ENCODE data around the gene NAALADL2. TPM values are rescaled to one million over a fixed set of nuclear protein-coding genes. Genes with fewer than 3 reads are reported as not detected.

Gene NAALADL2
- total RNA-seq, 1 donor: 1.3 TPM

DNA sequence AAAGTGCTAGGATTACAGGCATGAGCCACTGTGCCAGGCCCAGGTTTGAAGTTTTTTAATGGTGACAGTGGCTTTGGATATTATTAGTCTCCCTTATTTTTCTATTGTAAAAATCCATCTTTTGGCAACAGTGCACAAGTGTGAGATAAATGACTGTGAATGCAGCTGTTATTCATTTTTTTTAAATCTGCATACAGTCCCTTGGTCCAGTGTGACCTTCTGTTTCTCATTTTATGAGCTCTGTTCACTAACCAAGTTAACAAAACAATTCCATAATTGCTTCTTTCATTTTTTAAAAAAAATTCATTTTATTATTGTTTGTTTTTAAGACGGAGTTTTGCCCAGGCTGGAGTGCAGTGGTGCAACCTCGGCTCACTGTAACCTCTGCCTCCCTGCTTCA lies 381.8 kb downstream of the NAALADL2 start:
- Histone ChIP-seq H3K4me1 (ENCODE audit: insufficient read depth, low read length) (no peaks in the 10 kb centered on the region), H3K9me3 (ENCODE audit: low read depth, low read length) (no peaks in the 10 kb centered on the region), H3K4me3 (ENCODE audit: low read length) (no peak overlapping the region), H3K27me3 (ENCODE audit: insufficient read depth, low read length) (no peaks in the 10 kb centered on the region)

DNA sequence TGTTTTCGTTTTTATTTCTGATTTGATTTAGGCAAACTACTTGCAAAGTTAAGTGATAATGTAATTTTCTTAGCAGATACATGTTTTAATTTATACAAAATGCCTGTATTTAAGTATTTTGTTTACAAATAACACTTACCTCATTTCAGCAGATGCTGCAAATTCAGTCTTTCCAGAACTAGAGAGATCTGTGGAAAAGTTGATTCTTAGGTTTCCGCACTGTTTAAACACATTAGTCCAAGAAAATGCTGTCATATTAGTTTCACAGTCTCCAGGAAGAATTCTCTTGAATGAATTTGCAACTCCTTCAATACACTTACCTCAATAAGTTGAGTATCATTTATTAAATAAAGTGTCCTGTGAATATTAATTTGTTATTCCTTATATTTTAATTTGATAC lies 383.1 kb downstream of the NAALADL2 start:
- Histone ChIP-seq H3K27me3 (ENCODE audit: insufficient read depth, low read length) (no peaks in the 10 kb centered on the region), H3K4me3 (ENCODE audit: low read length) (no peak overlapping the region), H3K4me1 (ENCODE audit: insufficient read depth, low read length) (no peaks in the 10 kb centered on the region), H3K9me3 (ENCODE audit: low read depth, low read length) (no peaks in the 10 kb centered on the region)

DNA sequence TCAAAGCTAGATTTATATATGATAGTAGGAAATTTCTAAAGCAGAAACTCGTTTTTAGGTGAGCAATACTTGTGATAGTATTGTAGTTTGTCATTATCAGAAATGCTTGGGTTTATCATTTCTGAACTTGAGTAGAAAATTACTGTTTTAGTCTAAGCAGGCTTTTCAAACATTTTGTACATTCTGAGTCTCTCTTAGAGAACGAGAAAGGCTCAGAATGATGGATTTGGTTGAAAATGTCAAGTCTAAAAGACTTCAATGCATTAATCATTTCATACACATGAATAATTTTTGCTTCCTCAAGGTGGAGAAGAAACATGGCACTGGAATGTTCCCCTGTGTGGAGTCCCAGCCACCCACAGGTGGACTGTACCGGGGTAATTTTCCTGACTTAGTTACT lies 387.1 kb downstream of the NAALADL2 start:
- H3K9me3 ChIP-seq (ENCODE audit: low read depth, low read length): no peaks in the 10 kb centered on the region
- no peak overlapping the region for H3K4me3 ChIP-seq (ENCODE audit: low read length)
- no peaks in the 10 kb centered on the region for H3K4me1 ChIP-seq (ENCODE audit: insufficient read depth, low read length)
- no peaks in the 10 kb centered on the region for H3K27me3 ChIP-seq (ENCODE audit: insufficient read depth, low read length)

DNA sequence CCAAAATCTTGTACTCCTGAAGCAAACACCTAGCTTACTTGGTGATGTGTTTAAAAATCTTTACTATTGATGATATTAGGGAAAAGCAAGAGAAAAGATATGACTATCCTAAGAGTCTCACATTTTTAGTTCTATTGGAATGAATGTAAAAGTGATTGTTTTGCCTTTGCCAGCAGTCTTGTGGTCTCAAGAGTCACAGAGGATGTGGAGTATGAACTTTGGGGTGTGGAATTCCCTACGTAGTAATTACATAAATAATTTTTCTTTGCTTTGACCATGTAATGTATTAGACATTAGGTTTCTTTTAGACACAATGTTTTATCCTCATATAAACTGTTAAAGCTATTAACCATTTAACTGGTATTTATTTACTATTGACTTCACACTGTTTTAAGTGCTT lies 387.6 kb downstream of the NAALADL2 start:
- no peaks in the 10 kb centered on the region for H3K9me3 ChIP-seq (ENCODE audit: low read depth, low read length)
- no peak overlapping the region for H3K4me3 ChIP-seq (ENCODE audit: low read length)
- no peaks in the 10 kb centered on the region for H3K27me3 ChIP-seq (ENCODE audit: insufficient read depth, low read length)

GRCh38 chr3:175247629-175248028 lies 388.5 kb downstream of the NAALADL2 start:
- H3K4me3 ChIP-seq (ENCODE audit: low read length): no peak overlapping the region
- no peaks in the 10 kb centered on the region for H3K4me1 ChIP-seq (ENCODE audit: insufficient read depth, low read length)
- H3K9me3 ChIP-seq (ENCODE audit: low read depth, low read length): no peaks in the 10 kb centered on the region
- H3K27me3 ChIP-seq (ENCODE audit: insufficient read depth, low read length): no peaks in the 10 kb centered on the region

More for the DNA sequence above, 387.6 kb downstream of the NAALADL2 start:
- no peaks in the 10 kb centered on the region for H3K4me1 ChIP-seq (ENCODE audit: insufficient read depth, low read length)

DNA sequence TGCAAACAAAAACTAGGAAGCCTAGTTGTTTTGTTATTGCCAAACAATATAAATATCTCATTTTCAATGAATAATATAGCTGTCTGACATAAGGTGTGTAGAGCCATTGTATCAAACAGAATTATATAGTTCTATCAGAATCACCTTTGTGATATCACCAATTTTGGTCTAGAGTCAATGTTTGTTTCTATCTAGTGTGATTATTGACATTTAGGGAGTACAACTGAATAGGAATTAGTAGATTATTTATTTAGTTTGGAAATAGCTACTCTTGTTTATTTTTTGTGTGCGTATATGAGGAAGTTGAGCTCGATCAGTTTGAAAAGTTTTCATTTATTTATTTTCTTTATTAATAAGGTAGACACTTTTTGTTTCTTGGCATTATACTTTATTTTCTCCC lies 389.7 kb downstream of the NAALADL2 start:
- Histone ChIP-seq H3K9me3 (ENCODE audit: low read depth, low read length) (no peaks in the 10 kb centered on the region), H3K4me3 (ENCODE audit: low read length) (no peak overlapping the region), H3K27me3 (ENCODE audit: insufficient read depth, low read length) (no peaks in the 10 kb centered on the region), H3K4me1 (ENCODE audit: insufficient read depth, low read length) (no peaks in the 10 kb centered on the region)

GRCh38 chr3:175255698-175256097 lies 396.6 kb downstream of the NAALADL2 start:
- no peaks in the 10 kb centered on the region for H3K4me1 ChIP-seq (ENCODE audit: insufficient read depth, low read length)
- H3K27me3 ChIP-seq (ENCODE audit: insufficient read depth, low read length): no peaks in the 10 kb centered on the region
- no peak overlapping the region for H3K4me3 ChIP-seq (ENCODE audit: low read length)
- no peaks in the 10 kb centered on the region for H3K9me3 ChIP-seq (ENCODE audit: low read depth, low read length)

GRCh38 chr3:175257123-175257522 lies 398.0 kb downstream of the NAALADL2 start:
- no peaks in the 10 kb centered on the region for H3K27me3 ChIP-seq (ENCODE audit: insufficient read depth, low read length)
- no peaks in the 10 kb centered on the region for H3K4me1 ChIP-seq (ENCODE audit: insufficient read depth, low read length)
- no peaks in the 10 kb centered on the region for H3K9me3 ChIP-seq (ENCODE audit: low read depth, low read length)
- H3K4me3 ChIP-seq (ENCODE audit: low read length): no peak overlapping the region

DNA sequence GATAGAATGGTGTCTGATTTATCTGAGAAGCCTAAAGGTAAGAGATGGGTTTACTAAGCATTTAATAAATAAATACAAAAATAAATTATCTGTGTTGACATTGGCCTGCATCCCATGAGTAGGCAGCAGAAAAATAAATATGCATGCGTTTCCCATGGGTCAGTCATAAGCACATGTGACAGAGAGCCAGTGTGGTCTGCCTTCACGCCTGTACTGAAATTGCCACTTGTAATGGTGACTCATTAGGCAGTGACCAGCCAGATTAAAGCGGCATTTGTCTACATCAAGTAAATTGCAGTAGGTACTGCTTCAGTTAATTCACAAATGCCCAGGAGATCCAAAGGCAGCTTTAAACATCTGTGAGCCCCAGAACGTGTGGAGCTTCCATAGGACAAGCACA lies 399.6 kb downstream of the NAALADL2 start:
- H3K9me3 ChIP-seq (ENCODE audit: low read depth, low read length): no peaks in the 10 kb centered on the region
- no peak overlapping the region for H3K4me3 ChIP-seq (ENCODE audit: low read length)
- H3K27me3 ChIP-seq (ENCODE audit: insufficient read depth, low read length): no peaks in the 10 kb centered on the region
- H3K4me1 ChIP-seq (ENCODE audit: insufficient read depth, low read length): no peaks in the 10 kb centered on the region

DNA sequence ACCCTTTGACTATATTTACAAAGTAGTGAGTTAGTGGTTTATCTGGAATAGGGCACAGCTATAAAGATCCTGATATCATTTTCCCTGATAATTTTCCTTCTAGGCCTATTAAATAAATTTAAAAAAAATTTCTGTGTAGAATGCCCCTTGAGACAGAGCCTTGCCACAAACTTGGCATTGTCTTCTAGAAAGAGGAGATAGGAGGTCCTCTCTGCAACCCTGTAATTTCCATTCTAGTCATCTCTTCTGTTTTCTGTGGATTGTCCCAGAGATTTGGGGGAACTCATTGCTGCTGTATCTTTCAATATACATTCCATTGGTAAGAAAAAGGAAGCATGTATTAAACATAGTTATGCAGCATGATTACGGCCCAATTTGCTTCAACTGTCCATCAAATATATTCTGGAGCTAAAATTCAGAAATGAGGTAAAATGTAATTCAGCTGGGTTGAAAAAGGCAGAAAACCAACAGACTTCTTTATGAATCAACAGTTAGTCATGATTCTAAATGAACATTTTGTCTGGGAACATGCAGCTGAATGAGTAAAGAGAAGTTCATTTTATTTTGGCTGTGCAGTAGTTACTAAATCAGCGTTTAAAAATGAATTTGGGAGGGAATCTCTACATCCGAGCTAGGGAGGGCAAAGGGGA lies 401.1 kb downstream of the NAALADL2 start:
- Histone ChIP-seq H3K27me3 (ENCODE audit: insufficient read depth, low read length) (no peaks in the 10 kb centered on the region), H3K4me1 (ENCODE audit: insufficient read depth, low read length) (no peaks in the 10 kb centered on the region), H3K4me3 (ENCODE audit: low read length) (no peak overlapping the region), H3K9me3 (ENCODE audit: low read depth, low read length) (no peaks in the 10 kb centered on the region)

- Histone ChIP-seq H3K4me1 (ENCODE audit: insufficient read depth, low read length) (no peaks in the 10 kb centered on the region), H3K9me3 (ENCODE audit: low read depth, low read length) (no peaks in the 10 kb centered on the region), H3K27me3 (ENCODE audit: insufficient read depth, low read length) (no peaks in the 10 kb centered on the region), H3K4me3 (ENCODE audit: low read length) (no peak overlapping the region)
These were observed 407.3 kb downstream of the NAALADL2 start for GRCh38 chr3:175266478-175266877.

- H3K27me3 ChIP-seq (ENCODE audit: insufficient read depth, low read length): no peaks in the 10 kb centered on the region
- H3K4me1 ChIP-seq (ENCODE audit: insufficient read depth, low read length): no peaks in the 10 kb centered on the region
- H3K4me3 ChIP-seq (ENCODE audit: low read length): no peak overlapping the region
- H3K9me3 ChIP-seq (ENCODE audit: low read depth, low read length): no peaks in the 10 kb centered on the region
These were observed 408.0 kb downstream of the NAALADL2 start for GRCh38 chr3:175267121-175267531.

- Histone ChIP-seq H3K4me1 (ENCODE audit: insufficient read depth, low read length) (no peaks in the 10 kb centered on the region), H3K27me3 (ENCODE audit: insufficient read depth, low read length) (no peaks in the 10 kb centered on the region), H3K9me3 (ENCODE audit: low read depth, low read length) (no peaks in the 10 kb centered on the region), H3K4me3 (ENCODE audit: low read length) (no peak overlapping the region)
These were observed 408.4 kb downstream of the NAALADL2 start for GRCh38 chr3:175267561-175267960.

- no peaks in the 10 kb centered on the region for H3K4me1 ChIP-seq (ENCODE audit: insufficient read depth, low read length)
- no peaks in the 10 kb centered on the region for H3K9me3 ChIP-seq (ENCODE audit: low read depth, low read length)
These were observed 410.3 kb downstream of the NAALADL2 start for GRCh38 chr3:175269394-175269793.

DNA sequence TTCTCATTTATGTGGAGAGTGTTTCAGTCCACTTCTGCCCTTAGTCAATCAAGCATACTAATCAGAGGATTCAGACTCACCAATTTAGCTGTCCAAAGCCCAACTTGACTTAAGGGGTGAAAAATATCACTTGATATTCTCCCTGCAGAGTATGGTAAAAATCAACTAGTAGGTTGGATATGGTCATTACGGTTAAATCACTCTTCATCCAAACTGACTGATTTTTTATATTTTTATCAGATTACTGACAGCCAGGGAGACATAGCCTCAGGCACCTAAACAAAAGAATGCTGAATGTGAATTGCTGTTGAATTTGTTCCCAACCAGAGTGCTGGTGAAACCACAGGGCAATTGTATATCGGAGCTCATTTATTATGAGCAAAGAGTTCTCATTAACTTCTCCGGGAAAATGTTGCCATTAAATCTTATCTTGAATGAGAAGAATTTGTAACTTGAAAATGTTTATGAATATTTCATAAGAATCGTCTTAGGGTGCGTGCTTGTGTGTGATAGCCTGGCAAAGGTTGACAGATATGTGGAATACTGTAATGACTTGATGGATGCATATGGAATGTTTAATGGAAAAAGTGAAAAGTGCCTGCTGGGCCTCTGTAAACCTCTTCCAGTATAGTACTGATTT lies 411.2 kb downstream of the NAALADL2 start:
- Histone ChIP-seq H3K27me3 (ENCODE audit: insufficient read depth, low read length) (no peaks in the 10 kb centered on the region), H3K4me3 (ENCODE audit: low read length) (no peak overlapping the region), H3K4me1 (ENCODE audit: insufficient read depth, low read length) (no peaks in the 10 kb centered on the region), H3K9me3 (ENCODE audit: low read depth, low read length) (no peaks in the 10 kb centered on the region)

More at GRCh38 chr3:175269394-175269793, 410.3 kb downstream of the NAALADL2 start:
- Histone ChIP-seq H3K4me3 (ENCODE audit: low read length) (no peak overlapping the region), H3K27me3 (ENCODE audit: insufficient read depth, low read length) (no peaks in the 10 kb centered on the region)

DNA sequence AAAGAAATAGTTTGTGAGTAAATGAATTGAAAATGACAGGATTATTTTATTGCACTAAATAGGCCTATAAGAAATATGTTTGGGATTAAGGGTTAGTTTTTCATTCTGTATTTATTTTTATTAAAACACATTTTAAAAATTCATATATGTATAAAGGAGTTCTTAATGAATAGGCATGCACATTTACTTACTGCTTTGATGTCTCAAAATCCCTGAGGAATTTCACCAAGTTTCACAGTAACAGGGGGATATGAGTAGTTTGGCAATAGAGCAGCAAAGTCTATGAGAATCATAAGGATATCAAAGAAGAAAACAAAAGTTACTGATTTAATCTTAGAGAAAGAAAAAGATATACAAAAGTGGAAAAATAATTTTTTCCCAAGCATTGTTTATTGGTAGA lies 411.7 kb downstream of the NAALADL2 start:
- no peaks in the 10 kb centered on the region for H3K27me3 ChIP-seq (ENCODE audit: insufficient read depth, low read length)
- H3K4me1 ChIP-seq (ENCODE audit: insufficient read depth, low read length): no peaks in the 10 kb centered on the region
- no peaks in the 10 kb centered on the region for H3K9me3 ChIP-seq (ENCODE audit: low read depth, low read length)
- no peak overlapping the region for H3K4me3 ChIP-seq (ENCODE audit: low read length)

Data from mononuclear cell (primary cell).